ENCODE results near the gene ACTR2. TPM values are rescaled to one million over a fixed set of nuclear protein-coding genes. Genes with fewer than 3 reads are reported as not detected.

ACTR2 gene
- total and polyA plus RNA-seq, 2 experiments from 2014 or later: 75.6 to 89.4 TPM

GRCh38 chr2:65282477-65283053, 54.9 kb downstream of the ACTR2 start:
- Histone ChIP-seq H3K27ac (no peak overlapping the region), H3K9me2 (replicated peaks; ENCODE audit: insufficient read depth) (no peaks in the 10 kb centered on the region), H2AFZ (no peak overlapping the region), H3K36me3 (replicated peaks; ENCODE audit: insufficient read depth, low read depth) (no peaks in the 10 kb centered on the region), H3K4me3 (no peak overlapping the region), H3K4me2 (no peak overlapping the region), H3K27me3 (no peaks in the 10 kb centered on the region), H4K20me1 (ENCODE audit: insufficient read depth, poor library complexity, severe bottlenecking) (no peaks in the 10 kb centered on the region), H3K79me2 (no peaks in the 10 kb centered on the region), H3K4me1 (ENCODE audit: insufficient read depth) (no peaks in the 10 kb centered on the region), H3K9me3 (ENCODE audit: low read depth) (no peaks in the 10 kb centered on the region)
- WGBS (ENCODE audit: low lambda C conversion rate, missing lambda C conversion rate): 84% methylated on average over 3 of the region's 3 CpGs
- TF ChIP-seq EZH2phosphoT487 (IDR thresholded peaks at IDR 0.05; ENCODE audit: low read depth, severe bottlenecking, unreplicated experiment): no peak
- no peak for TF ChIP-seq CTCF (IDR thresholded peaks at IDR 0.05; ENCODE audit: poor library complexity)
- no peak for TF ChIP-seq EZH2 (IDR thresholded peaks at IDR 0.05; ENCODE audit: borderline replicate concordance)
- DNase-seq (ENCODE audit: low spot score): no peak

GRCh38 chr2:65287364-65287763, 59.7 kb downstream of the ACTR2 start:
- H3K79me2 ChIP-seq: no peaks in the 10 kb centered on the region
- no peak for TF ChIP-seq EZH2 (IDR thresholded peaks at IDR 0.05; ENCODE audit: borderline replicate concordance)
- no peak for TF ChIP-seq CTCF (IDR thresholded peaks at IDR 0.05; ENCODE audit: poor library complexity)
- TF ChIP-seq EZH2phosphoT487 (IDR thresholded peaks at IDR 0.05; ENCODE audit: low read depth, severe bottlenecking, unreplicated experiment): no peak
- H3K4me3 ChIP-seq: no peak overlapping the region
- no peaks in the 10 kb centered on the region for H3K9me3 ChIP-seq (ENCODE audit: low read depth)
- no peaks in the 10 kb centered on the region for H3K9me2 ChIP-seq (replicated peaks; ENCODE audit: insufficient read depth)
- no peak for DNase-seq (ENCODE audit: low spot score)
- WGBS (ENCODE audit: low lambda C conversion rate, missing lambda C conversion rate): 93% methylated on average over 4 of the region's 4 CpGs
- no peaks in the 10 kb centered on the region for H3K4me1 ChIP-seq (ENCODE audit: insufficient read depth)
- no peaks in the 10 kb centered on the region for H3K27me3 ChIP-seq
- no peak overlapping the region for H2AFZ ChIP-seq
- H3K4me2 ChIP-seq: no peak overlapping the region
- no peaks in the 10 kb centered on the region for H4K20me1 ChIP-seq (ENCODE audit: insufficient read depth, poor library complexity, severe bottlenecking)
- H3K27ac ChIP-seq: no peak overlapping the region
- no peaks in the 10 kb centered on the region for H3K36me3 ChIP-seq (replicated peaks; ENCODE audit: insufficient read depth, low read depth)

- no peaks in the 10 kb centered on the region for H3K9me2 ChIP-seq (replicated peaks; ENCODE audit: insufficient read depth)
- no peak overlapping the region for H2AFZ ChIP-seq
- no peaks in the 10 kb centered on the region for H3K27me3 ChIP-seq
- no peak overlapping the region for H3K4me2 ChIP-seq
- peaks cover 4% of the 10 kb centered on the region for H3K4me1 ChIP-seq (ENCODE audit: insufficient read depth)
- no peak overlapping the region for H3K4me3 ChIP-seq
- H3K79me2 ChIP-seq: no peaks in the 10 kb centered on the region
- no peak for DNase-seq (ENCODE audit: low spot score)
- H4K20me1 ChIP-seq (ENCODE audit: insufficient read depth, poor library complexity, severe bottlenecking): no peaks in the 10 kb centered on the region
- no peak overlapping the region for H3K27ac ChIP-seq
- no peaks in the 10 kb centered on the region for H3K36me3 ChIP-seq (replicated peaks; ENCODE audit: insufficient read depth, low read depth)
- 94% methylated on average over 11 of the region's 11 CpGs for WGBS (ENCODE audit: low lambda C conversion rate, missing lambda C conversion rate)
- no peaks in the 10 kb centered on the region for H3K9me3 ChIP-seq (ENCODE audit: low read depth)
- TF ChIP-seq EZH2 (IDR thresholded peaks at IDR 0.05; ENCODE audit: borderline replicate concordance) (no peak), EZH2phosphoT487 (IDR thresholded peaks at IDR 0.05; ENCODE audit: low read depth, severe bottlenecking, unreplicated experiment) (no peak), CTCF (IDR thresholded peaks at IDR 0.05; ENCODE audit: poor library complexity) (no peak)
These were observed 63.8 kb downstream of the ACTR2 start for GRCh38 chr2:65291216-65292105.
